HTERT RPE-1 (cell line): ENCODE results near the gene ENPP3.

Experiments used
- in situ Hi-C: fragments of 300-500 bp; cut with MboI; formaldehyde crosslinking; loops from 4 replicates; pipeline ENCODE4 v1.14.3; 2020; ENCODE audit warnings: low sequenced_read_pairs

ENPP3 gene

GRCh38 chr6:131763749-131764148, 126.6 kb downstream of the ENPP3 start:
- in situ Hi-C loops = no loop called here

- in situ Hi-C loops = no loop called here
Measured at GRCh38 chr6:131764350-131764749, 127.2 kb downstream of the ENPP3 start.

GRCh38 chr6:131765081-131765803, 128.1 kb downstream of the ENPP3 start:
- in situ Hi-C loops = no loop called here

GRCh38 chr6:131765804-131766135, 128.7 kb downstream of the ENPP3 start:
- in situ Hi-C loops = no loop called here

- in situ Hi-C loops = no loop called here
Measured at GRCh38 chr6:131766631-131767030, 129.5 kb downstream of the ENPP3 start.

GRCh38 chr6:131768964-131769363, 131.9 kb downstream of the ENPP3 start:
- in situ Hi-C loops = no loop called here

- in situ Hi-C loops = no loop called here
Measured at GRCh38 chr6:131769385-131770141, 132.5 kb downstream of the ENPP3 start.

- in situ Hi-C loops = no loop called here
Measured at GRCh38 chr6:131770776-131771175, 133.7 kb downstream of the ENPP3 start.

GRCh38 chr6:131773284-131773950, 136.3 kb downstream of the ENPP3 start:
- in situ Hi-C loops = no loop called here

- in situ Hi-C loops = no loop called here
Measured at GRCh38 chr6:131775886-131776285, 138.8 kb downstream of the ENPP3 start.

GRCh38 chr6:131776985-131777384, 139.9 kb downstream of the ENPP3 start:
- in situ Hi-C loops = no loop called here

GRCh38 chr6:131778169-131778568, 141.1 kb downstream of the ENPP3 start:
- in situ Hi-C loops = no loop called here

GRCh38 chr6:131779304-131779703, 142.2 kb downstream of the ENPP3 start:
- in situ Hi-C loops = no loop called here

- in situ Hi-C loops = no loop called here
Measured at GRCh38 chr6:131780600-131780999, 143.5 kb downstream of the ENPP3 start.

- in situ Hi-C loops = no loop called here
Measured at GRCh38 chr6:131781687-131782086, 144.6 kb downstream of the ENPP3 start.

GRCh38 chr6:131782764-131783163, 145.7 kb downstream of the ENPP3 start:
- in situ Hi-C loops = no loop called here

- in situ Hi-C loops = no loop called here
Measured at GRCh38 chr6:131784561-131784960, 147.5 kb downstream of the ENPP3 start.

- in situ Hi-C loops = no loop called here
Measured at GRCh38 chr6:131787079-131787478, 150.0 kb downstream of the ENPP3 start.

- in situ Hi-C loops = no loop called here
Measured at GRCh38 chr6:131787766-131788712, 150.9 kb downstream of the ENPP3 start.

GRCh38 chr6:131789219-131789618, 152.1 kb downstream of the ENPP3 start:
- in situ Hi-C loops = no loop called here

GRCh38 chr6:131791476-131791875, 154.4 kb downstream of the ENPP3 start:
- in situ Hi-C loops = no loop called here
